Measurements from ENCODE around the gene PCAT7.

The PCAT7 gene

GRCh38 chr9:94599102-94599501, 44.2 kb downstream of the PCAT7 start:
- H3K4me3 ChIP-seq (ENCODE audit: low read depth, low read length): no peak overlapping the region
- ChIA-PET POLR2A (no interaction called here), CTCF (interaction anchor here (1.7 kb wide), 1 partner anchor 569 kb away, joined by 3 read pairs; no protein-coding TSS in a partner anchor)
- TF ChIP-seq CTCF (IDR thresholded peaks at IDR 0.05; ENCODE audit: insufficient read depth, low read length, missing control alignments): no peak
- DNase-seq (ENCODE audit: low read depth, low spot score): no peak

GRCh38 chr9:94600258-94600657, 45.4 kb downstream of the PCAT7 start:
- POLR2A ChIA-PET: no interaction called here
- TF ChIP-seq CTCF (IDR thresholded peaks at IDR 0.05; ENCODE audit: insufficient read depth, low read length, missing control alignments): no peak
- no peak overlapping the region for H3K4me3 ChIP-seq (ENCODE audit: low read depth, low read length)
- no peak for DNase-seq (ENCODE audit: low read depth, low spot score)
- CTCF ChIA-PET: interaction anchor here (1.0 to 1.7 kb wide), 3 partner anchors 14 to 568 kb away, joined by 3 read pairs; no protein-coding TSS in a partner anchor

GRCh38 chr9:94600715-94601114, 45.8 kb downstream of the PCAT7 start:
- ChIA-PET CTCF (interaction anchor here (1.0 to 1.7 kb wide), 3 partner anchors 14 to 567 kb away, joined by 3 read pairs; no protein-coding TSS in a partner anchor), POLR2A (no interaction called here)
- H3K4me3 ChIP-seq (ENCODE audit: low read depth, low read length): no peak overlapping the region
- DNase-seq (ENCODE audit: low read depth, low spot score): no peak
- TF ChIP-seq CTCF (IDR thresholded peaks at IDR 0.05; ENCODE audit: insufficient read depth, low read length, missing control alignments): no peak

GRCh38 chr9:94602666-94603065, 47.8 kb downstream of the PCAT7 start:
- TF ChIP-seq CTCF (IDR thresholded peaks at IDR 0.05; ENCODE audit: insufficient read depth, low read length, missing control alignments): no peak
- ChIA-PET POLR2A (no interaction called here), CTCF (no interaction called here)
- H3K4me3 ChIP-seq (ENCODE audit: low read depth, low read length): no peak overlapping the region
- DNase-seq (ENCODE audit: low read depth, low spot score): no peak

- peak; percentile 73 for TF ChIP-seq CTCF (IDR thresholded peaks at IDR 0.05; ENCODE audit: insufficient read depth, low read length, missing control alignments)
- ChIA-PET CTCF (interaction anchor here (0.6 to 1.4 kb wide), 3 partner anchors 14 to 49 kb away, joined by 3 to 4 read pairs (median 4); partner anchors contain the start of gene PCAT7), POLR2A (no interaction called here)
- no peak overlapping the region for H3K4me3 ChIP-seq (ENCODE audit: low read depth, low read length)
- no peak for DNase-seq (ENCODE audit: low read depth, low spot score)
Measured at GRCh38 chr9:94603259-94604160, 48.6 kb downstream of the PCAT7 start.

- H3K4me3 ChIP-seq (ENCODE audit: low read depth, low read length): no peak overlapping the region
- TF ChIP-seq CTCF (IDR thresholded peaks at IDR 0.05; ENCODE audit: insufficient read depth, low read length, missing control alignments): no peak
- POLR2A ChIA-PET: no interaction called here
- CTCF ChIA-PET: no interaction called here
- no peak for DNase-seq (ENCODE audit: low read depth, low spot score)
Measured at GRCh38 chr9:94606646-94607422, 52.0 kb downstream of the PCAT7 start.

Data from AG04449 (cell line).